ENCODE measurements around the gene SRP9.

Gene SRP9

DNA sequence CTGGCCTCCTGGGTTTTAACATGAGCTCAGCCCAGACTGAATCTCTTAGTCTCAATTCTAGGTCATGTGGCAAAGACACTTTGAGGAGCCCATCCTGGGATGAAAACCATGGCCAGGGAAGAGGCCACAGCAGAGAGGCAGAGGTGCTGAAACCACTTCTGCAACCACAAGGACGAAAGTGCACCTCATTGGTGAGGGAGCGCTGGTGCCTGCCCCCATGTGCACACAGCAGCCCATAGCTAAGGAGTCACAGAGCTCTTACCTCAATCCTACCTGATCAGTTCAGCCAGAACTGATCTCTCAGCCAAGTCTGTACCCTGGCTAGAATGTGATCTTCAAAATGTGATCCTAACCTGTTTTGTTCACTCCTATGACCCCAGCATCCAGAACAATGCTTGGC is 32.9 kb upstream of the SRP9 start:
- Histone ChIP-seq H3K4me2 (ENCODE audit: low read length) (no peak overlapping the region), H3K4me1 (no peaks in the 10 kb centered on the region), H3K79me2 (no peaks in the 10 kb centered on the region), H3K27ac (no peak overlapping the region), H3K4me3 (ENCODE audit: low read depth, low read length) (no peak overlapping the region), H3K9me3 (ENCODE audit: control insufficient read depth, low read length) (no peaks in the 10 kb centered on the region), H3K27me3 (ENCODE audit: control insufficient read depth, insufficient read depth, low read length) (no peaks in the 10 kb centered on the region), H3K9ac (no peak overlapping the region), H3K36me3 (ENCODE audit: control insufficient read depth, insufficient read depth, low read length) (no peaks in the 10 kb centered on the region), H2AFZ (no peak overlapping the region)
- TF ChIP-seq, protein P1, sequence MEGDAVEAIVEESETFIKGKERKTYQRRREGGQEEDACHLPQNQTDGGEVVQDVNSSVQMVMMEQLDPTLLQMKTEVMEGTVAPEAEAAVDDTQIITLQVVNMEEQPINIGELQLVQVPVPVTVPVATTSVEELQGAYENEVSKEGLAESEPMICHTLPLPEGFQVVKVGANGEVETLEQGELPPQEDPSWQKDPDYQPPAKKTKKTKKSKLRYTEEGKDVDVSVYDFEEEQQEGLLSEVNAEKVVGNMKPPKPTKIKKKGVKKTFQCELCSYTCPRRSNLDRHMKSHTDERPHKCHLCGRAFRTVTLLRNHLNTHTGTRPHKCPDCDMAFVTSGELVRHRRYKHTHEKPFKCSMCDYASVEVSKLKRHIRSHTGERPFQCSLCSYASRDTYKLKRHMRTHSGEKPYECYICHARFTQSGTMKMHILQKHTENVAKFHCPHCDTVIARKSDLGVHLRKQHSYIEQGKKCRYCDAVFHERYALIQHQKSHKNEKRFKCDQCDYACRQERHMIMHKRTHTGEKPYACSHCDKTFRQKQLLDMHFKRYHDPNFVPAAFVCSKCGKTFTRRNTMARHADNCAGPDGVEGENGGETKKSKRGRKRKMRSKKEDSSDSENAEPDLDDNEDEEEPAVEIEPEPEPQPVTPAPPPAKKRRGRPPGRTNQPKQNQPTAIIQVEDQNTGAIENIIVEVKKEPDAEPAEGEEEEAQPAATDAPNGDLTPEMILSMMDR (IDR thresholded peaks at IDR 0.05), result no peak

DNA sequence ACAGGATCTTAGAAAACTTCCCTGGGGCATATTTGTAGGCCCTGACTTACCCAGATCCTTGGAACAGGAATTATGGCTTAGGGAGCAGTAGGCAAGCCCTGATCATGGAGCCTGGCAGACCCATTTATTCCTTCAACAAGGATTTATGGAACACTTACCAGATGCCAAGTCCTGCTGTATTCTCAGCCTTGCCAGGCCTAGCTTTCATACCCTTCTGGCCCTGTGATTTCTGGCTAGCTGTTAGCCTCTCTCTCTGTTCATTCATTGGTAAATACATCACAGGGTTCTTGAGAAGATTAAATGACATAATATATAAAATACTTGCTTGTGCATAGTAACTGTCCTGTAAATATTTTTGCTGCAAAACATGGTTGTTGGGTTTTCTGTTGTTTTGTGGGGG is 32.4 kb upstream of the SRP9 start:
- H2AFZ ChIP-seq, result peak overlapping the region; percentile 2
- H3K27ac ChIP-seq, result no peak overlapping the region
- no peak overlapping the region for H3K4me2 ChIP-seq (ENCODE audit: low read length)
- H3K9me3 ChIP-seq (ENCODE audit: control insufficient read depth, low read length), result no peaks in the 10 kb centered on the region
- no peaks in the 10 kb centered on the region for H3K4me1 ChIP-seq
- no peaks in the 10 kb centered on the region for H3K36me3 ChIP-seq (ENCODE audit: control insufficient read depth, insufficient read depth, low read length)
- no peak overlapping the region for H3K9ac ChIP-seq
- no peaks in the 10 kb centered on the region for H3K27me3 ChIP-seq (ENCODE audit: control insufficient read depth, insufficient read depth, low read length)
- no peaks in the 10 kb centered on the region for H3K79me2 ChIP-seq
- TF ChIP-seq, protein P1 (IDR thresholded peaks at IDR 0.05), result no peak
- H3K4me3 ChIP-seq (ENCODE audit: low read depth, low read length), result no peak overlapping the region

DNA sequence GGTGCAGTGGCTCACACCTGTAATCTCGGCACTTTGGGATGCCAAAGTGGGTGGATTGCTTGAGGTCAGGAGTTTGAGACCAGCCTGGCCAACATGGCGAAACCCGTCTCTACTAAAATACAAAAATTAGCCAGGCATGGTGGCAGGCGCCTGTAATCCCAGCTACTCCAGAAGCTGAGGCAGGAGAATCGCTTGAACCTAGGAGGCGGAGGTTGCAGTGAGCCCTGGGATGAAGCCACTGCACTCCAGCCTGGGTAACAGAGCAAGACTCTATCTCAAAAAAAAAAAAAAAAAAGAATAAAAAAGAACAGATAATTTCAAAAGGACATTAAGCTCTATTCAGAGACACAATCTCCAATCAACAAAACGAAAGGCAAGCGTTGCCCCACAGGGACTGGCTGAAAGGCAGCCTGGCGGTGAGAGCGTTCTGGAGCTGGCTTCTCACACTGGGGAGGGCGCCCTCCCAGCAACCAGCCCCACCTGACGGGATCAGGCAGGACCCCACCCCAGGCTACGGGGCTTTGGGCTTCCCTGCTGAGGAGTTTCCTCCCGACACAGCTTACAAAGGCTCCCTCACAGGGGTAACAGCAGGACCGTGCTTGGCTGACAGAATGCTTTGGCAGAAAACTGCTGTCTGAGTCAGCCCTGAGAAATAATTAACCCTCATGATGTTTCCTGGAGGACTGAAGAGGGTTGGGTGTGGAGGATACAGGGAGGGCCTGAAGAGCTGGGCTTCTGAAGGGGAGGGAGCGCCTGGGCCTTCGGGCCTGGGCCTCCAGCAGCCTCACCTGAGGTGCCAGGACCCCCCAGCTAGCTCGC is 31.1 kb upstream of the SRP9 start:
- H3K79me2 ChIP-seq, result no peaks in the 10 kb centered on the region
- peak overlapping the region; percentile 53 for H3K27ac ChIP-seq
- no peaks in the 10 kb centered on the region for H3K36me3 ChIP-seq (ENCODE audit: control insufficient read depth, insufficient read depth, low read length)
- H3K9ac ChIP-seq, result no peak overlapping the region
- peak overlapping the region; percentile 32 for H3K4me2 ChIP-seq (ENCODE audit: low read length)
- H3K4me3 ChIP-seq (ENCODE audit: low read depth, low read length), result peak overlapping the region; percentile 5
- H3K27me3 ChIP-seq (ENCODE audit: control insufficient read depth, insufficient read depth, low read length), result no peaks in the 10 kb centered on the region
- no peaks in the 10 kb centered on the region for H3K9me3 ChIP-seq (ENCODE audit: control insufficient read depth, low read length)
- peak overlapping the region; percentile 92 for H2AFZ ChIP-seq
- no peaks in the 10 kb centered on the region for H3K4me1 ChIP-seq
- TF ChIP-seq, protein P1 (IDR thresholded peaks at IDR 0.05), result no peak

DNA sequence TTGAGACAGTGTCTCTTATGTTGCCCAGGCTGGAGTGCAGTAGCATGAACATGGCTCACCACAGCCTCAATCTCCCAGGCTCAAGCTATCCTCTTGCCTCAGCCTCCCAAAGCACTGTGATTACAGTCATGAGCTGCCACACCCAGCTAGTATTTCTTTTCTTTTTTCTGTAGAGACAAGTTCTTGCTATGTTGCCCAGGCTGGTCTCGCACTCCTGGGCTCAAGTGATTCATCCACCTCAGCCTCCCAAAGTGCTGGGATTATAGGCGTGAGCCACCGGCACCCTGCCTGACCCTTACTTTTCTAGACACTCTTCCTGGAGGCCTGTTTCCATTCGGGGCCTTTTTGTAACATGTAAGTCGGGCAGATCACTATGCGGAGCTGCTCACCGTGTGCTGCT is 30.1 kb upstream of the SRP9 start:
- H2AFZ ChIP-seq, result no peak overlapping the region
- no peak overlapping the region for H3K4me3 ChIP-seq (ENCODE audit: low read depth, low read length)
- H3K79me2 ChIP-seq, result no peaks in the 10 kb centered on the region
- H3K4me2 ChIP-seq (ENCODE audit: low read length), result no peak overlapping the region
- no peaks in the 10 kb centered on the region for H3K36me3 ChIP-seq (ENCODE audit: control insufficient read depth, insufficient read depth, low read length)
- no peaks in the 10 kb centered on the region for H3K27me3 ChIP-seq (ENCODE audit: control insufficient read depth, insufficient read depth, low read length)
- no peak overlapping the region for H3K9ac ChIP-seq
- TF ChIP-seq, protein P1 (IDR thresholded peaks at IDR 0.05), result no peak
- no peaks in the 10 kb centered on the region for H3K4me1 ChIP-seq
- no peaks in the 10 kb centered on the region for H3K9me3 ChIP-seq (ENCODE audit: control insufficient read depth, low read length)
- no peak overlapping the region for H3K27ac ChIP-seq

DNA sequence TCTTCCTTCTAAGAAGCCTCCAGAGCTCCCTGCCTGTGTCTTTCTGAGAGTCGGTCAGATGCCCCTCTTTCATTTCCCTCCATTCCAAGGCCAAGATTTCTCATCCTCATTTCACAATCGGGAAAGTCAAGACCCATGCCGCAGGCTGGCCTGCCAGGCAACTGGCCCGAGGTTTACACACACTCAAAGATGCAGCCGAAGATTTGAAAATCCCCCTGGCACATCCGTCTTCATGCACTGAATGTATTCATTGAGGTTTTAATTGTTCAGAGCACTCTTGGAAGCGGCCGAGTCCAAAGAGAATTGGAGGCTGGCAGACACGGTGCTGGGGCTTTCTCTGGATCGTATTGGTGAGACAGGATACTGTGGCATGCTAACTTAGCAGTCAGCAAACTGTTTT is 29.1 kb upstream of the SRP9 start:
- TF ChIP-seq, protein P1 (IDR thresholded peaks at IDR 0.05), result no peak
- no peaks in the 10 kb centered on the region for H3K36me3 ChIP-seq (ENCODE audit: control insufficient read depth, insufficient read depth, low read length)
- no peaks in the 10 kb centered on the region for H3K4me1 ChIP-seq
- H3K9me3 ChIP-seq (ENCODE audit: control insufficient read depth, low read length), result no peaks in the 10 kb centered on the region
- H2AFZ ChIP-seq, result no peak overlapping the region
- H3K27ac ChIP-seq, result no peak overlapping the region
- H3K4me2 ChIP-seq (ENCODE audit: low read length), result no peak overlapping the region
- no peak overlapping the region for H3K9ac ChIP-seq
- no peak overlapping the region for H3K4me3 ChIP-seq (ENCODE audit: low read depth, low read length)
- H3K27me3 ChIP-seq (ENCODE audit: control insufficient read depth, insufficient read depth, low read length), result no peaks in the 10 kb centered on the region
- no peaks in the 10 kb centered on the region for H3K79me2 ChIP-seq

Data from parathyroid adenoma (tissue), 2 donors.